ENCODE results near the gene SLC52A1. TPM values are rescaled to one million over a fixed set of nuclear protein-coding genes. Genes with fewer than 3 reads are reported as not detected.

Gene SLC52A1
- total and polyA plus RNA-seq, 10 of the 15 experiments (the other 5 are each of a cell fraction or from before 2014, with no cell fraction given) = 0.04 to 0.11 TPM; not detected in 8

DNA sequence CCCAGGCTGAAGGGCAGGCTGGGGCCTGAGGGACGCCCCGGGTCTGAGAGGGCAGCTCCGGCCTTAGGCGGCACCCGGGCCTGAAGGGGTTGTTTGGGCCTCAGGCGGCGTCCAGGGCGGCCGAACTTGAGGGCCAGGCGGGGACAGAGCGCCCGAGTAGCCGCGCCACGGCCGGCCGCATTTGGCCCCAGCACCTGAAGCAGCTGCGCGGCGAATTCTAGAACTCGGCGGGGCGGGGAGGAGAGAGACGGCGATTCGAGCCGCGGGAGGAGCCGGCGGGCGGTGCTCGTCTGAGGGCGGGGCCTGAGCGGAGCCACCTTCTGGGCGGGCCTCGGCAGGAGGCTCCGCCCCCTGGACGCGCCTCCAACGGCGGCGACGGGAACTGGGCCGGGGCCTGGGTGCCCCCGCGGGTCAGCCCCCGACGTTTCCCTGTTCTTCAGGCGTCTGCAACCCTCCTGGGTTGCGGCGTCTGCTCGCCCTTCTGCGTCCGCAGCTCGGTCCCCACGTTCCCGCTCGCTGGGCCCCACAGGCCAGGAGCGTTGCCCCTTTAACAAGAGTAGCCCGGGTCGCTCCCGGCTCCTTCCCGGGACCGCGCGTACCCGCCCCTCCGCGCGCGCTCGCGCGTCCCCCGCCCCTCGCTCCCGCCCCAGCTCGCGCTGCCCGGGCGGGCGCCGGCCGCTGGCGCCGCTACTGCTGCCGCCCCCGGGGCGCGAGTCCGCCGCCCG is 37.8 kb downstream of the SLC52A1 start, which contains the start of the genes INCA1 and KIF1C (continued):
- TF ChIP-seq E4F1 (IDR thresholded peaks at IDR 0.05; ENCODE audit: borderline replicate concordance, partially characterized antibody) (peak; percentile 87), SP1 (IDR thresholded peaks at IDR 0.05; ENCODE audit: low read depth, low read length) (peak; percentile 89), KAT2A (conservative IDR thresholded peaks at IDR 0.05; ENCODE audit: control insufficient read depth, low read depth, low read length) (peak; percentile 74), EGR1 (IDR thresholded peaks at IDR 0.05; ENCODE audit: borderline replicate concordance in 1 of 2, low read depth in 2 of 2, low read length in 2 of 2) (0 out of 3 replicates have a peak, but pooled peaks of 1 of the 2 experiments have one; percentile 0), JUND (IDR thresholded peaks at IDR 0.05; ENCODE audit: low read depth, low read length) (0 out of 2 replicates have a peak, but pooled peaks have one; percentile 35), USF1 (IDR thresholded peaks at IDR 0.05; ENCODE audit: borderline replicate concordance, extremely low read length, insufficient read depth, low read depth, low read length) (no peak), GATAD2B (conservative IDR thresholded peaks at IDR 0.05; ENCODE audit: low read depth) (peak; percentile 86), BHLHE40 (IDR thresholded peaks at IDR 0.05; ENCODE audit: borderline replicate concordance in 1 of 2, low read depth in 2 of 2, low read length in 1 of 2) (peak in 1 of 2 experiments; percentile 7; a peak in 1 of 4 replicates), TCF3 (IDR thresholded peaks at IDR 0.05; ENCODE audit: borderline replicate concordance, insufficient read depth, low read depth, low read length) (0 out of 2 replicates have a peak, but pooled peaks have one; percentile 18), DPF2 (IDR thresholded peaks at IDR 0.05) (peak; percentile 67; the same call in 1 of the 2 replicates), RELB (IDR thresholded peaks at IDR 0.05; ENCODE audit: low read depth) (peak; percentile 98), NR2C1 (IDR thresholded peaks at IDR 0.05) (peak; percentile 39; the same call in 1 of the 2 replicates), ASH2L (IDR thresholded peaks at IDR 0.05; ENCODE audit: borderline replicate concordance, low read depth) (0 out of 2 replicates have a peak, but pooled peaks have one; percentile 14), RB1 (IDR thresholded peaks at IDR 0.05; ENCODE audit: borderline replicate concordance) (peak; percentile 79; the same call in 1 of the 2 replicates), PAX8 (IDR thresholded peaks at IDR 0.05) (no peak), ZZZ3 (IDR thresholded peaks at IDR 0.05; ENCODE audit: control insufficient read depth, insufficient read length, low read depth) (no peak), ZBTB11 (CRISPR knock-in tag; IDR thresholded peaks at IDR 0.05) (no peak), POLR2A (IDR thresholded peaks at IDR 0.05; ENCODE audit: low read depth, low read length) (peak; percentile 70), POLR2AphosphoS2 (IDR thresholded peaks at IDR 0.05; ENCODE audit: low read depth, low read length) (no peak)
